Adrenal gland (tissue), 12 donors: ENCODE results near the gene STRADA. TPM values are rescaled to one million over a fixed set of nuclear protein-coding genes. Genes with fewer than 3 reads are reported as not detected.

ENCODE experiments used
- DNase-seq, 7 donors: peaks; one replicate each; pipeline ENCODE4 v3.0.0-alpha.2; 2019 to 2020
- H3K27ac ChIP-seq, 5 donors: fragments of 200-600 bp; sonication (generic) in 4 of 5; 1 replicate in 3 of 5; 2 replicates in 2 of 5; pipeline versions ENCODE4 v1.5.1 to v1.8.0; 2016 to 2020; ENCODE audit warnings: mild to moderate bottlenecking in 1 of 5
- H3K27me3 ChIP-seq: fragments of 200-600 bp; 2 replicates; pipeline ENCODE4 v1.8.0; 2021
- H3K36me3 ChIP-seq, 2 donors: fragments of 200-600 bp; replicated peaks in 1 of 2; 1 replicate in 1 of 2; 2 replicates in 1 of 2; pipeline versions ENCODE4 v1.5.1 to v1.8.0; 2018 to 2022
- H3K4me1 ChIP-seq, 2 donors: fragments of 200-600 bp; replicated peaks in 1 of 2; 1 replicate in 1 of 2; 2 replicates in 1 of 2; pipeline versions ENCODE4 v1.5.1 to v1.8.0; 2018 to 2021
- H3K4me3 ChIP-seq, 4 donors: fragments of 200-600 bp; sonication (generic) in 3 of 4; one replicate each; pipeline ENCODE4 v1.5.1; 2016 to 2018
- H3K9me3 ChIP-seq, 3 donors: fragments of 200-600 bp; sonication (generic) in 1 of 3; replicated peaks in 1 of 3; 1 replicate in 2 of 3; 2 replicates in 1 of 3; pipeline versions ENCODE4 v1.5.1 to v1.8.0; 2016 to 2021
- POLR2A ChIP-seq, 2 donors: fragments of 450-650 bp; IDR thresholded peaks; one replicate each; pipeline ENCODE4 v1.6.1; 2017; ENCODE audit warnings: antibody characterized with exemption in 2 of 2, mild to moderate bottlenecking in 2 of 2, moderate library complexity in 1 of 2
- WGBS, 4 donors: extraction: QIAGEN DNeasy Blood & Tissue Kit in 2 of 4; methylation state at CpG; one replicate each; pipeline versions ENCODE4 v1.1.5 to v1.1.7; 2013 to 2017; 5-methylcytosine and 5-hydroxymethylcytosine counted together
- intact Hi-C, 2 donors: fragments of 100-400 bp; cut with DNase I; formaldehyde crosslinking; loops; one replicate each; pipeline versions ENCODE4 v1.14.1 to v1.15.0; 2022 to 2023
- polyA plus RNA-seq, 3 donors: library from polyadenylated mRNA; stranded (reverse); fragments of 200-250 nt in 2 of 3; fragments of 350-450 nt in 1 of 3; fragmentation: Illumina TruSeq in 1 of 3; extraction: RNeasy Lipid Tissue Mini Kit (QIAGEN cat#74804) in 1 of 3; gene quantifications; one replicate each; pipeline ENCODE4 v1.2.3, GENCODE V29; 2013 to 2014
- total RNA-seq, 9 donors: library from RNA; depleted of rRNA in 4 of 9; stranded (reverse); fragments of >200 nt in 4 of 9; fragments of 120-200 nt in 1 of 9; fragmentation: NEBNext Ultra II Directional in 1 of 9; extraction: Animal tissue kit (Norgen Biotek cat#: 25700) in 1 of 9; gene quantifications; one replicate each; pipeline versions ENCODE4 v1.1.0 to v1.2.4, GENCODE V29; 2013 to 2023
- TF ChIP-seq, protein P1 (sequence below), 6 experiments: fragments of 450-650 bp in 4 of 6; fragments of 200-600 bp in 2 of 6; sonication (generic) in 1 of 6; IDR thresholded peaks; 1 replicate in 5 of 6; 2 replicates in 1 of 6; pipeline versions ENCODE4 v1.5.1 to v1.8.0; 2016 to 2021; ENCODE audit warnings: antibody characterized with exemption in 6 of 6, mild to moderate bottlenecking in 2 of 6, moderate library complexity in 1 of 6
- donor health status: healthy with polysubstance abuse.
- donor health status: Bipolar disorder and iron deficiency.
- donor health status: DM: yes; HTN: yes; CAD: no.
- donor health status: DM: no; HTN: no; CAD: no.
- donor health status: DM: no; HTN: no; CAD: no.
- donor health status: DM: yes; HTN: yes; CAD: no.

STRADA gene
- total and polyA plus RNA-seq, 12 donors = 16.7 to 91.1 (median 37.5) TPM

GRCh38 chr17:63675607-63676546 lies 65.7 kb downstream of the STRADA start:
- WGBS, 4 donors = 24 to 35% (median 29%) methylated on average over 6 of the region's 6 CpGs
- peak in 1 of 2 donors; percentile 16 for TF ChIP-seq POLR2A (IDR thresholded peaks at IDR 0.05)
- TF ChIP-seq, protein P1, sequence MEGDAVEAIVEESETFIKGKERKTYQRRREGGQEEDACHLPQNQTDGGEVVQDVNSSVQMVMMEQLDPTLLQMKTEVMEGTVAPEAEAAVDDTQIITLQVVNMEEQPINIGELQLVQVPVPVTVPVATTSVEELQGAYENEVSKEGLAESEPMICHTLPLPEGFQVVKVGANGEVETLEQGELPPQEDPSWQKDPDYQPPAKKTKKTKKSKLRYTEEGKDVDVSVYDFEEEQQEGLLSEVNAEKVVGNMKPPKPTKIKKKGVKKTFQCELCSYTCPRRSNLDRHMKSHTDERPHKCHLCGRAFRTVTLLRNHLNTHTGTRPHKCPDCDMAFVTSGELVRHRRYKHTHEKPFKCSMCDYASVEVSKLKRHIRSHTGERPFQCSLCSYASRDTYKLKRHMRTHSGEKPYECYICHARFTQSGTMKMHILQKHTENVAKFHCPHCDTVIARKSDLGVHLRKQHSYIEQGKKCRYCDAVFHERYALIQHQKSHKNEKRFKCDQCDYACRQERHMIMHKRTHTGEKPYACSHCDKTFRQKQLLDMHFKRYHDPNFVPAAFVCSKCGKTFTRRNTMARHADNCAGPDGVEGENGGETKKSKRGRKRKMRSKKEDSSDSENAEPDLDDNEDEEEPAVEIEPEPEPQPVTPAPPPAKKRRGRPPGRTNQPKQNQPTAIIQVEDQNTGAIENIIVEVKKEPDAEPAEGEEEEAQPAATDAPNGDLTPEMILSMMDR (IDR thresholded peaks at IDR 0.05) = no peak
- intact Hi-C loops = no loop called here
- H3K4me3 ChIP-seq = peak overlapping the region in 1 of 4 donors; percentile 37
- H3K4me1 ChIP-seq = peaks cover 26 to 41% of the 10 kb centered on the region in 2 donors
- H3K9me3 ChIP-seq = no peaks in the 10 kb centered on the region
- H3K27me3 ChIP-seq = no peaks in the 10 kb centered on the region
- H3K36me3 ChIP-seq = no peaks in the 10 kb centered on the region
- peak; percentile 88 to 97 (median 95) for DNase-seq
- H3K27ac ChIP-seq = peak overlapping the region; percentile 37 to 95 (median 91)

GRCh38 chr17:63675231-63675606 lies 66.4 kb downstream of the STRADA start:
- no peak for DNase-seq
- Histone ChIP-seq H3K9me3 (no peaks in the 10 kb centered on the region), H3K4me1 (peaks cover 26 to 41% of the 10 kb centered on the region in 2 donors), H3K27me3 (no peaks in the 10 kb centered on the region), H3K4me3 (peak overlapping the region in 1 of 4 donors; percentile 37), H3K27ac (peak overlapping the region; percentile 37 to 95 (median 91)), H3K36me3 (no peaks in the 10 kb centered on the region)
- TF ChIP-seq, protein P1 (IDR thresholded peaks at IDR 0.05) = no peak
- TF ChIP-seq POLR2A (IDR thresholded peaks at IDR 0.05) = no peak
- intact Hi-C loops = no loop called here
- 14 to 23% (median 21%) methylated on average over 4 of the region's 4 CpGs for WGBS, 4 donors

GRCh38 chr17:63672856-63673255 lies 68.7 kb downstream of the STRADA start:
- TF ChIP-seq POLR2A (IDR thresholded peaks at IDR 0.05) = no peak
- TF ChIP-seq, protein P1 (IDR thresholded peaks at IDR 0.05) = no peak
- peaks cover 0 to 23% of the 10 kb centered on the region in 2 donors for H3K36me3 ChIP-seq
- H3K9me3 ChIP-seq = no peaks in the 10 kb centered on the region
- intact Hi-C loops = no loop called here
- H3K27me3 ChIP-seq = no peaks in the 10 kb centered on the region
- 92 to 100% (median 97%) methylated on average over 2 of the region's 2 CpGs for whole genome bisulfite sequencing, 4 donors
- peaks cover 26 to 43% of the 10 kb centered on the region in 2 donors for H3K4me1 ChIP-seq
- DNase-seq = no peak
- H3K27ac ChIP-seq = no peak overlapping the region
- H3K4me3 ChIP-seq = no peak overlapping the region

DNA sequence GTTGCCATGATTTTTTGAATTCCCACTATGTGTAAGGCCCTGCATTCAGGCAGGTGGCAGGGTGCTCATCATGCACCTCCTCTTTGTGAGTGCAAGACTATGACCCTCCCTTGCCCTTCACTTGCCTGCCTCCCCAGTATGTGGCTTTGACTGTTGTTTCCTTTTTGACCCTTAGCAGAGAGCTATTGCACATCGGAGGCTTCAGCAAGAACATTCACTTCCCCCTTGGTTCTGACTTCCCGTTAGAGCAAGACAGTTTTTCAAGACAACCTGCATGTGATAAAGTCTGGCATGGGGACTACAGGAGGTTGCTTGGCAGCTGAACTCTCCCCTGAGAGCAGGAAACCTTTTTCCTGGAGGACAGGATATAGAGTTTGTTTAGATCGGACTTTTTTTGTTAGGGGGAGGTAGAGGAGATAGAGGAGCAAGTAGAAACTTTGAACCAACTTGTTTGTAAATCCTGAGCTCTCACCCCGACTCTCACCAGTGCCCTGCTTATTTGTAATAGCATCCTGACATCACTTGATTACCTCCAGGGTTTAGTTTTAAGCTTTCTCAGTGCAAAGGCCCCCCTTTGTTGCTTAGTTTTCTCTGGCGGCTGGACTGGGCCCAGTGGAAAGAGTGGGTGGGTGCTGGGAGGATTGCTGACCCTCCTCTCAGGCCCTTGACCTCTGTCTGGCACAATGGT lies 75.9 kb downstream of the STRADA start:
- Histone ChIP-seq H3K27ac (peak overlapping the region in 2 of 5 donors; percentile 38 to 55), H3K4me1 (peaks cover 0 to 12% of the 10 kb centered on the region in 2 donors), H3K4me3 (no peak overlapping the region), H3K36me3 (peaks cover 0 to 50% of the 10 kb centered on the region in 2 donors), H3K9me3 (no peaks in the 10 kb centered on the region), H3K27me3 (no peaks in the 10 kb centered on the region)
- intact Hi-C loops = no loop called here
- TF ChIP-seq POLR2A (IDR thresholded peaks at IDR 0.05) = no peak
- TF ChIP-seq, protein P1 (IDR thresholded peaks at IDR 0.05) = no peak
- peak in 5 of 7 donors; percentile 12 to 61 (median 30) for DNase-seq
- WGBS, 4 donors = 61 to 70% (median 64%) methylated on average over 5 of the region's 5 CpGs
